BJ (cell line): ENCODE measurements around the gene ABCC1. TPM values are rescaled to one million over a fixed set of nuclear protein-coding genes. Genes with fewer than 3 reads are reported as not detected.

Source experiments
- CTCF ChIA-PET: fragments of 350-600 bp; formaldehyde crosslinking; extraction: SDS; loops from one replicate; lab custom pipeline; 2021; ENCODE audit warnings: antibody characterized with exemption, inconsistent platforms; lab: Yijun Ruan, JAX
- POLR2A ChIA-PET: fragments of 300-600 bp; sonication (Branson Sonifier 250); formaldehyde crosslinking; extraction: SDS; loops from one replicate; lab custom pipeline; 2021; ENCODE audit warnings: antibody characterized with exemption; lab: Charles Lee
- DNase-seq: peaks from one replicate; pipeline ENCODE4 v3.0.0-alpha.2; 2011; ENCODE audit warnings: low read depth
- H3K27me3 ChIP-seq: 2 replicates; pipeline ENCODE4 v1.6.0; 2011; ENCODE audit warnings: low read length; ENCODE audit not compliant: control insufficient read depth, insufficient read depth
- H3K36me3 ChIP-seq: 2 replicates; pipeline ENCODE4 v1.5.1; 2011; ENCODE audit warnings: low read length; ENCODE audit not compliant: control insufficient read depth, insufficient read depth
- H3K4me3 ChIP-seq: 2 replicates; pipeline ENCODE4 v1.5.1; 2011; ENCODE audit warnings: low read depth, mild to moderate bottlenecking, control low read depth, low read length
- CTCF ChIP-seq: IDR thresholded peaks from 2 replicates; pipeline ENCODE4 v1.5.1; 2011; ENCODE audit warnings: low read depth, mild to moderate bottlenecking, control low read depth, inconsistent platforms, low read length, moderate library complexity; ENCODE audit not compliant: insufficient read depth
- polyA plus RNA-seq: library from polyadenylated mRNA; depleted of rRNA; stranded (reverse); fragments of >200 nt; gene quantifications from 2 replicates; pipeline ENCODE4 v1.2.3, GENCODE V29; 2011

The ABCC1 gene
- polyA plus RNA-seq, 1 experiment = 27.3 TPM

- POLR2A ChIA-PET = no interaction called here
- TF ChIP-seq CTCF = no peak
- H3K4me3 ChIP-seq = no peak overlapping the region
- no peaks in the 10 kb centered on the region for H3K27me3 ChIP-seq
- no peaks in the 10 kb centered on the region for H3K36me3 ChIP-seq
- DNase-seq = no peak
- CTCF ChIA-PET = no interaction called here
Observed at GRCh38 chr16:16169615-16170014, 220.2 kb downstream of the ABCC1 start.

GRCh38 chr16:16171332-16171919 is 222.0 kb downstream of the ABCC1 start:
- ChIA-PET CTCF (no interaction called here), POLR2A (no interaction called here)
- no peak for TF ChIP-seq CTCF

DNA sequence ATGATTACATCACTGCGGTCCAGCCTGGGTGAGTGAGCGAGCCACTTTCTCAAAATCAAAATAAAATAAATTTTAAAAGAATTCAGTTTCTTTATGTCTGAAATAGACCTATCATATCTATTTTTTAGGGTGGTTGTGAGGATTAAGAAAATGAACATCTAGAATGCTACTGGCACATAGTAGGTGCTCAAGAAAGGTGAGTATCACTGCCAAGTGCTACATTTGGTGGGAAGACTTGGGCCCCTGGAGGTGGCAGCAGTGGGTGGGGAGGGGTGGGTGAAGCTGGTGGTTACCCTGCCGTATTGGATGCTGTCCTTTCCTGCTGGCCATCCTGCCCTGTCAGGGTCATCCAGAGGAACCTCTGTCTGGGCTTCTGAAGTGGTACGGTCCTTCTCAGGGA is 223.6 kb downstream of the ABCC1 start:
- TF ChIP-seq CTCF = no peak
- CTCF ChIA-PET = interaction anchor here (0.6 to 1.8 kb wide), 4 partner anchors 13 to 45 kb away, joined by 3 to 8 read pairs (median 4); no protein-coding TSS in a partner anchor
- H3K36me3 ChIP-seq = no peaks in the 10 kb centered on the region
- no peak for DNase-seq
- POLR2A ChIA-PET = no interaction called here
- H3K4me3 ChIP-seq = no peak overlapping the region
- H3K27me3 ChIP-seq = no peaks in the 10 kb centered on the region

More at GRCh38 chr16:16171332-16171919, 222.0 kb downstream of the ABCC1 start:
- H3K27me3 ChIP-seq = no peaks in the 10 kb centered on the region
- no peak overlapping the region for H3K4me3 ChIP-seq
- no peaks in the 10 kb centered on the region for H3K36me3 ChIP-seq
- no peak for DNase-seq

DNA sequence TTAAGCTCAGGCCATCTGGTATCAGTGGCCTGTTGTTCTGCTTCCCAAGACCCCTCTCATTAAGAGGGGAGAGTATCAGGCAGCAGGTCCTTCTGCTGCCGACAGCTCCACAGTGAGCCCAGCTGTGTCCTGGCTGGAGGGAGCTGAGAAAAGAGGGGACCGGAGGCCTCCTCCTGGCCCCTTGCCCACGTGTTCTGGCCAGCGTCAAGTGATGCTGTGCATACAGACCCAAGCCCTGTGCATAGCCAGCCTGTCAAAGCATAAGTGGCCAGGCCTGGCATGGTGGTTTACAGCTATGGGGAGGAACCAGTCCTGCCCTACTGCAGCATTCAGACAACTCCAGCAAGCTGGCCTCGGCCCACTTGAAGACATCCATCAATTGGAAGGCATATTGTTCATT is 225.9 kb downstream of the ABCC1 start:
- H3K27me3 ChIP-seq = no peaks in the 10 kb centered on the region
- CTCF ChIA-PET = interaction anchor here (1.6 kb wide), 1 partner anchor 12 kb away, joined by 5 read pairs; no protein-coding TSS in a partner anchor
- TF ChIP-seq CTCF = no peak
- POLR2A ChIA-PET = no interaction called here
- H3K36me3 ChIP-seq = no peaks in the 10 kb centered on the region
- no peak for DNase-seq
- H3K4me3 ChIP-seq = no peak overlapping the region

DNA sequence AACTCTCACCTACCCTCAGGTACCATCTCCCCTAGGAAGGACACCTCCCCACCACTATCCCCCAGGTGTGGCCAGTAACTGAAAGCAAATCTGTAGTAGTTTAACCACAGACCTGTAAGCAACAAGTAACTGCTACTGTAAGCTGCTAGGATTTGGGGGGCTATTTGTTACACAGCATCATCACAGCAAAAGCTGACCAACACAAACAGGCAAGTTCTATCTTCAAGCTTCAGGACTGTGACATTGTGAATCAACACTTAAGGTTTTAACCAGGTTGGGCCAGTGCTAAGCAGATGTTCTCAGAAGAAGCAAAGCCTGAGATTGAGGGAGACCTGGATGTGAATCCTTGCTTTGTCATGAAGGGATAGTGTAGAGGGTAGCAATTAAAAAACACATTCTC is 226.9 kb downstream of the ABCC1 start:
- TF ChIP-seq CTCF = no peak
- Histone ChIP-seq H3K36me3 (no peaks in the 10 kb centered on the region), H3K4me3 (no peak overlapping the region), H3K27me3 (no peaks in the 10 kb centered on the region)
- no peak for DNase-seq
- ChIA-PET POLR2A (no interaction called here), CTCF (interaction anchor here (1.0 to 1.6 kb wide), 2 partner anchors 11 to 411 kb away, joined by 3 to 5 read pairs; no protein-coding TSS in a partner anchor)
